HFF-Myc (cell line): Measurements from ENCODE around the gene CFAP53.

ENCODE experiments used
- DNase-seq: peaks from one replicate; pipeline ENCODE4 v3.0.0-alpha.2; 2011; ENCODE audit warnings: low read depth; ENCODE audit errors: extremely low read depth
- H3K4me3 ChIP-seq: replicated peaks from 2 replicates; pipeline ENCODE4 v1.5.1; 2011; ENCODE audit warnings: low read depth, mild to moderate bottlenecking, control low read depth, low read length
- TF ChIP-seq, protein P1 (sequence below): IDR thresholded peaks from 2 replicates; pipeline ENCODE4 v1.5.1; 2012; ENCODE audit warnings: mild to moderate bottlenecking, low read depth, low read length, control low read depth; ENCODE audit errors: missing control alignments

The CFAP53 gene

DNA sequence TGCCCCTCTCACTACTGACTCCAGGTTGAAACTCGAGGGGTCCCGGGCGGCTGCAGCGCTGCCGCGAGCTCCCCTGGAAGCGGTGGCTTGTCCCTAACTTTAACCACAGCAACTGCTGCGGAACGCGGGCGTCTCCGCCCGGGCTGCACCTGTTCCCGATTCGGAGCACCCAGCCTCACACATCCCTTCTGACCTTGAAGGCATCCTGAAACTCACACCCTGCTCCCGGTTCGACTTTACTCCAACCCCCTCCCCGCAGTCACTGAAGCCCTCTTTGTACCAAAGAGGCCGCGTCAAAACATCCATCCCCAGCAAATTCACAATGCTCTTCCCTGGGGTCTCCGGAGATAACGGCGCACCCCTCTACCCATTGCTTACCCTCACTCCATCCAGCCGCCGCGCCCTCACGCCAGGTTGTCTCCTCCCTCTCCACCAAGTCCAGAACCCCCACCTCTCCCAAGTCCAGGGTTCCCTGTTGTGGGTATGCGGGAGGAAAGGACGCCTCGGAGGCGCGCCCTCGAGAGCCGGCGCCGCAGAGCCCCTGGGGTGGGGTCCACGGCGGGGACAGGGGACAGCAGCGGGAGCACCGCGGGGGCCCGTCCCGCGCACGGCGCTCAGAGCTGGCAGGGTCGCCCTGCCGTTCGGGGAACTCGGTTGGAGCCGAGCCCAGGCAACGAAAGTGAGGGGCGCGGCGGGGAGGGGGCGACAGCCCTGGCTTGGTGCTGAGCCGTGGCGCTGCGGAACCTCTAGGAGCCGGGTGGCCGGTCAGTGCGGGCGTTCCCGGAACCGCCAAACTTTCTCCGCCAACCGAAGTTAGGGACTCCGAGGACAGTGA lies 72.3 kb downstream of the CFAP53 start:
- TF ChIP-seq, protein P1, sequence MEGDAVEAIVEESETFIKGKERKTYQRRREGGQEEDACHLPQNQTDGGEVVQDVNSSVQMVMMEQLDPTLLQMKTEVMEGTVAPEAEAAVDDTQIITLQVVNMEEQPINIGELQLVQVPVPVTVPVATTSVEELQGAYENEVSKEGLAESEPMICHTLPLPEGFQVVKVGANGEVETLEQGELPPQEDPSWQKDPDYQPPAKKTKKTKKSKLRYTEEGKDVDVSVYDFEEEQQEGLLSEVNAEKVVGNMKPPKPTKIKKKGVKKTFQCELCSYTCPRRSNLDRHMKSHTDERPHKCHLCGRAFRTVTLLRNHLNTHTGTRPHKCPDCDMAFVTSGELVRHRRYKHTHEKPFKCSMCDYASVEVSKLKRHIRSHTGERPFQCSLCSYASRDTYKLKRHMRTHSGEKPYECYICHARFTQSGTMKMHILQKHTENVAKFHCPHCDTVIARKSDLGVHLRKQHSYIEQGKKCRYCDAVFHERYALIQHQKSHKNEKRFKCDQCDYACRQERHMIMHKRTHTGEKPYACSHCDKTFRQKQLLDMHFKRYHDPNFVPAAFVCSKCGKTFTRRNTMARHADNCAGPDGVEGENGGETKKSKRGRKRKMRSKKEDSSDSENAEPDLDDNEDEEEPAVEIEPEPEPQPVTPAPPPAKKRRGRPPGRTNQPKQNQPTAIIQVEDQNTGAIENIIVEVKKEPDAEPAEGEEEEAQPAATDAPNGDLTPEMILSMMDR, result no peak
- no peak overlapping the region for H3K4me3 ChIP-seq
- DNase-seq, result no peak

DNA sequence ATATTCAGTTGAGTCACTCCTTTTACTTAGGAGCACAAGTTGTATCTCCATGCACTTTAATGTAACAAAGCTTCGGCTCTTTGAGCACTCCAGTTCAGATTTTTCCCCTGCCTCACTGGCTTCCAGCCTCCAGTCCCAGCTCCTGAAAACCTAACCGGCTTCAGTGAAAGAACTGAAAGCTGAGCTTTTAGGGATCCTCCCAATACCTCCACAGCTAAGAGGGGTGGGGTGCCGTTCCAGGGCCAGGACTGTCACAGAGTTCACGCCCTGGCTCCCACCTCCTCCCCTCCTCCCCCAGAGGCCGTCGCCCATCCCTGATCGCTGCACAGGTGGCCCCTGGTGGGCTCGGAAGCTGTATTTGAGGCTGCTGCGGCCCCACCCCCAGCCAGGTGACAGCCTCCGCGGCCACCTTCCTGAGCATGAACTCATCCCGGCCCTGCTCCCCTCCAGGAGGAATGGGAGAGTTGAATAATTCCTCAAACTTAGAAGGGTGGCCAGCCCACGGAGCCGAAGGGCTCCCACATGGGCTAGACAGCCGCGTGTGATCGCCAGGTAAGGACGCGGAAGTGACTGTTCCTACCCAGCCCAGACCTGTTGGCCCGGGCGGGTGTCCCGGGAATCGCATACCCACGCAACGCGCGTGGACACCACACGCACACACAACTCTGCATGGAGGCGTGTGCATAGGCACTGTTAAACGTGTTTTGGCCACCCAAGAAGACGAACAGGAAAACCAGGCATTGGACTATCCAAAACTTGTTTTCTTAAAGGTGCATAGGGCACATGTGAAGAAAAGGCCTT lies 73.1 kb downstream of the CFAP53 start:
- no peak for DNase-seq
- H3K4me3 ChIP-seq, result no peak overlapping the region
- TF ChIP-seq, protein P1, result no peak

DNA sequence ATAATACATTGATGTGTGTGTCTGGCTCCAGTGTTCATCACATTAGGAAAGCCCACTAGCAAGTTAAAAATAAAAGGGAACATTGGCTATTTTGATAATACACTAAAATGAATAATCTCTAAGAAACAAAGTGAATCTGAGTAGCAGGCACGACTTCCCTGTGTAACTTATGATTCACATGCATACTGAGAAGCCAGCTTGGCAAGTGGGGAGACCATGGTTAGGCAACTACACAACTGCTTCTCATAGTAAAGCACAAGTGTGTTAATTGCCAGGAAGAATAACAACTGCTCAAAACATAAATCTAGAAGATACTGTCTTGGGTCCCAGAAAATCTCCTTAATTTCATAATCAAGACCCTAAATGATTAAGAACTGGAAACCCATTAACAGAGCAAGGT lies 75.4 kb downstream of the CFAP53 start:
- no peak overlapping the region for H3K4me3 ChIP-seq
- TF ChIP-seq, protein P1, result no peak
- DNase-seq, result no peak

DNA sequence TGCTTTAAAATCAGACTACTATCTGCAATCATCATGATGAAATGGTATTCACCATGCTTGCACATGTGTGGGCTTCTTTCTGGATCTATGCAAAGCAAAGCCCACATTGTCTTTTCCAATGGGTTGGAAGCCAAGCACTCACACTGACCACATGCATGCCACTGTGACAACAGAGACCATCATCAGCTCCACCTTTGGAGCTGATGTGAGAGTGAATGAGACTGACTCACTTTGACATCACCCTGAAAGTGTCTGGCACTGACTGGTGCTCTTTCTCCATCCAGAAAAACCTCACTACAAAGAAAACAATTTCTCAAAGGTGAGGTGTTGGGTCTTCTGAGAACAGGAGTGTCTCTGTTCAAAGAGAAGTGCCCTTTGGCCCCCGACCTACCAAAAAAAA lies 76.1 kb downstream of the CFAP53 start:
- TF ChIP-seq, protein P1, result no peak
- no peak for DNase-seq

DNA sequence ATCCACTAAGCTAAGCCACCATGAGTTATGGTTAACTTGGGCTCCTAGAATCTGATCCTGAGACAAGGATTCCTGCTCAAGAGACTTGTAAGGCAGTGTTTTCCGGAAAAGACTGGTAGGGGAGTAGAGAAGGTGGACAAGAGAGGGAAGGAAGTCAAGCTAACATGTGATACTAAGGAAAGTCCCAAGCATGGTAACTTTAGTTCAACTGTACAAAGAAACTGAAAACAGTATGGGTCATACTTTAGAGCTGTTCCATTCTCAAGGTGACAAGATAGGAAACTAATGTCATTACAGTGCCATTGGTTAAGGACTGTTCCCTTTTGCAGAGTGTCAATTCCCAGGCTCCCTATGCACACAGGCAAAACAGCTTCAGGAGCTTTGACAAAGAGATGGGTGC lies 77.1 kb downstream of the CFAP53 start:
- no peak overlapping the region for H3K4me3 ChIP-seq
- no peak for DNase-seq
- TF ChIP-seq, protein P1, result no peak

More for the DNA sequence above, 76.1 kb downstream of the CFAP53 start:
- H3K4me3 ChIP-seq, result no peak overlapping the region

DNA sequence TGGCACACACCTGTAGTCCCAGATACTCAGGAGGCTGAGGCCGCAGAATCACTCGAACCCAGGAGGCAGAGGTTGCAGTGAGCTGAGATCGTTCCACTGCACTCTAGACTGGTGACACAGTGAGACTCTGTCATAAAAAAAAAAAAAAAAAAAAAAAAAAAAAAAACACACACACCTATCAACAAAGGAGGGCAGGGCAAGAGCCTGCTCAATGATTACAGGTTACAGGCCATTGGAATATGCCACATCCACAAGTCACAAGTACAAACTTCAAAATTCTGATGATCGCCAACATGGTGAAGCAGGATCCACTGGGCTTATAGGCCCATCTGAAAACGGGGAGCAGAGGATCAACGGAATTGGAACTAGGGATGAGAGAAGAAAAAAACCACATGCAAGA lies 77.6 kb downstream of the CFAP53 start:
- no peak for DNase-seq
- TF ChIP-seq, protein P1, result no peak
- H3K4me3 ChIP-seq, result no peak overlapping the region
